Mucosa of descending colon (tissue), 3 donors: Measurements from ENCODE around the gene C20orf96. TPM values are rescaled to one million over a fixed set of nuclear protein-coding genes. Genes with fewer than 3 reads are reported as not detected.

Experiments used
- ATAC-seq: fragments of 200-7000 bp; cut with Tn5 transposase; one replicate; pipeline ENCODE4 v1.9.1; 2020; ENCODE audit warnings: mild to moderate bottlenecking, moderate library complexity
- DNase-seq, 3 donors: peaks; one replicate each; pipeline ENCODE4 v3.0.0-alpha.2; 2020
- H3K36me3 ChIP-seq: fragments of 200-600 bp; one replicate; pipeline ENCODE4 v1.8.0; 2021; ENCODE audit warnings: low read depth, mild to moderate bottlenecking
- H3K4me1 ChIP-seq: fragments of 200-600 bp; one replicate; pipeline ENCODE4 v1.8.0; 2021; ENCODE audit warnings: low read depth, mild to moderate bottlenecking
- H3K4me3 ChIP-seq: fragments of 200-600 bp; one replicate; pipeline ENCODE4 v1.8.0; 2021; ENCODE audit warnings: mild to moderate bottlenecking
- H3K9me3 ChIP-seq: fragments of 200-600 bp; one replicate; pipeline ENCODE4 v1.8.0; 2021; ENCODE audit warnings: mild to moderate bottlenecking
- CTCF ChIP-seq: fragments of 200-600 bp; IDR thresholded peaks from one replicate; pipeline ENCODE4 v1.8.0; 2022; ENCODE audit warnings: antibody characterized with exemption, mild to moderate bottlenecking
- intact Hi-C, 2 donors: fragments of 100-400 bp; cut with DNase I in 1 of 2; cut with micrococcal nuclease in 1 of 2; formaldehyde crosslinking; loops; one replicate each; pipeline versions ENCODE4 v1.11.0 to v1.11.1; 2022; cut with DNase I, micrococcal nuclease
- total RNA-seq, 3 donors: library from RNA; stranded (reverse); fragmentation: NEBNext Ultra II Directional in 2 of 3; extraction: Animal tissue kit (Norgen Biotek cat#: 25700) in 2 of 3; gene quantifications; one replicate each; pipeline versions ENCODE4 v1.2.1 to v1.2.4, GENCODE V29; 2021 to 2023
- donor health status: DM: no; HTN: no; CAD: no; lungs with moderate emphysema.
- donor health status: DM: no; HTN: no; CAD: no.
- donor health status: DM: no; HTN: yes; CAD: no.

The C20orf96 gene
- total RNA-seq, 3 donors from 2014 or later, result 6.8 to 12.1 (median 11.3) TPM

- no peak for TF ChIP-seq CTCF
- peak; percentile 64 to 86 (median 79) for DNase-seq
- intact Hi-C loops, result no loop called here
- H3K4me1 ChIP-seq, result peaks cover 25% of the 10 kb centered on the region
- peak overlapping the region; percentile 28 for H3K4me3 ChIP-seq
- no peaks in the 10 kb centered on the region for H3K36me3 ChIP-seq
- no peaks in the 10 kb centered on the region for H3K9me3 ChIP-seq
- ATAC-seq, result no peak
These were observed 35.5 kb upstream of the C20orf96 start for GRCh38 chr20:325889-326644.

GRCh38 chr20:325045-325888, 34.7 kb upstream of the C20orf96 start, which contains the start of gene SOX12:
SOX12 (plus strand) TSS chr20:325552; CDS start chr20:325925, 373 bp downstream.
- Histone ChIP-seq H3K4me3 (peak within 1 kb of the TSS; percentile 28), H3K36me3 (no peaks in the 10 kb centered on the region), H3K9me3 (no peaks in the 10 kb centered on the region), H3K4me1 (peaks cover 25% of the 10 kb centered on the region)
- no peak for TF ChIP-seq CTCF
- ATAC-seq (peak; percentile 84), DNase-seq (peak; percentile 98 to 99 (median 99))
- intact Hi-C loops, result no loop called here

GRCh38 chr20:324177-325044, 33.9 kb upstream of the C20orf96 start:
- intact Hi-C loops, result no loop called here
- no peaks in the 10 kb centered on the region for H3K36me3 ChIP-seq
- peak; percentile 96 to 98 (median 97) for DNase-seq

GRCh38 chr20:316316-317068, 25.9 kb upstream of the C20orf96 start:
- Histone ChIP-seq H3K36me3 (no peaks in the 10 kb centered on the region), H3K4me1 (no peaks in the 10 kb centered on the region), H3K9me3 (no peaks in the 10 kb centered on the region), H3K4me3 (no peak overlapping the region)
- DNase-seq (no peak), ATAC-seq (no peak)
- TF ChIP-seq CTCF, result no peak
- intact Hi-C loops, result no loop called here

More at GRCh38 chr20:324177-325044, 33.9 kb upstream of the C20orf96 start:
- peak overlapping the region; percentile 17 for H3K4me3 ChIP-seq
- TF ChIP-seq CTCF, result no peak
- H3K4me1 ChIP-seq, result peaks cover 25% of the 10 kb centered on the region
- peak; percentile 87 for ATAC-seq
- no peaks in the 10 kb centered on the region for H3K9me3 ChIP-seq
